ENCODE measurements around the gene CHCHD10.
A peak's percentile ranks its signal among the peaks of the same experiment; 100 is the strongest.

CHCHD10 gene

GRCh38 chr22:23774922-23775436 is 7.2 kb upstream of the CHCHD10 start:
- Histone ChIP-seq H3K4me1 (no peaks in the 10 kb centered on the region), H3K4me3 (ENCODE audit: low read depth, low read length) (no peak overlapping the region)

GRCh38 chr22:23774114-23774921 is 6.5 kb upstream of the CHCHD10 start:
- no peaks in the 10 kb centered on the region for H3K4me1 ChIP-seq
- no peak overlapping the region for H3K9ac ChIP-seq
- no peaks in the 10 kb centered on the region for H3K27me3 ChIP-seq (ENCODE audit: control insufficient read depth, insufficient read depth, low read length)
- H3K4me3 ChIP-seq (ENCODE audit: low read depth, low read length): no peak overlapping the region
- TF ChIP-seq, protein P1, sequence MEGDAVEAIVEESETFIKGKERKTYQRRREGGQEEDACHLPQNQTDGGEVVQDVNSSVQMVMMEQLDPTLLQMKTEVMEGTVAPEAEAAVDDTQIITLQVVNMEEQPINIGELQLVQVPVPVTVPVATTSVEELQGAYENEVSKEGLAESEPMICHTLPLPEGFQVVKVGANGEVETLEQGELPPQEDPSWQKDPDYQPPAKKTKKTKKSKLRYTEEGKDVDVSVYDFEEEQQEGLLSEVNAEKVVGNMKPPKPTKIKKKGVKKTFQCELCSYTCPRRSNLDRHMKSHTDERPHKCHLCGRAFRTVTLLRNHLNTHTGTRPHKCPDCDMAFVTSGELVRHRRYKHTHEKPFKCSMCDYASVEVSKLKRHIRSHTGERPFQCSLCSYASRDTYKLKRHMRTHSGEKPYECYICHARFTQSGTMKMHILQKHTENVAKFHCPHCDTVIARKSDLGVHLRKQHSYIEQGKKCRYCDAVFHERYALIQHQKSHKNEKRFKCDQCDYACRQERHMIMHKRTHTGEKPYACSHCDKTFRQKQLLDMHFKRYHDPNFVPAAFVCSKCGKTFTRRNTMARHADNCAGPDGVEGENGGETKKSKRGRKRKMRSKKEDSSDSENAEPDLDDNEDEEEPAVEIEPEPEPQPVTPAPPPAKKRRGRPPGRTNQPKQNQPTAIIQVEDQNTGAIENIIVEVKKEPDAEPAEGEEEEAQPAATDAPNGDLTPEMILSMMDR (IDR thresholded peaks at IDR 0.05): no peak
- H3K9me3 ChIP-seq (ENCODE audit: control insufficient read depth, low read length): no peaks in the 10 kb centered on the region
- H3K79me2 ChIP-seq: no peaks in the 10 kb centered on the region
- no peak overlapping the region for H2AFZ ChIP-seq
- no peak overlapping the region for H3K4me2 ChIP-seq (ENCODE audit: low read length)
- H3K27ac ChIP-seq: no peak overlapping the region
- H3K36me3 ChIP-seq (ENCODE audit: control insufficient read depth, insufficient read depth, low read length): no peaks in the 10 kb centered on the region

More at GRCh38 chr22:23774922-23775436, 7.2 kb upstream of the CHCHD10 start:
- H2AFZ ChIP-seq: no peak overlapping the region
- TF ChIP-seq, protein P1 (IDR thresholded peaks at IDR 0.05): no peak
- H3K27me3 ChIP-seq (ENCODE audit: control insufficient read depth, insufficient read depth, low read length): no peaks in the 10 kb centered on the region
- H3K9me3 ChIP-seq (ENCODE audit: control insufficient read depth, low read length): no peaks in the 10 kb centered on the region
- no peaks in the 10 kb centered on the region for H3K79me2 ChIP-seq
- no peak overlapping the region for H3K27ac ChIP-seq
- no peaks in the 10 kb centered on the region for H3K36me3 ChIP-seq (ENCODE audit: control insufficient read depth, insufficient read depth, low read length)
- no peak overlapping the region for H3K9ac ChIP-seq
- no peak overlapping the region for H3K4me2 ChIP-seq (ENCODE audit: low read length)

GRCh38 chr22:23773483-23774113 is 5.8 kb upstream of the CHCHD10 start:
- H3K27me3 ChIP-seq (ENCODE audit: control insufficient read depth, insufficient read depth, low read length): no peaks in the 10 kb centered on the region
- no peak overlapping the region for H3K4me3 ChIP-seq (ENCODE audit: low read depth, low read length)
- H2AFZ ChIP-seq: no peak overlapping the region
- no peaks in the 10 kb centered on the region for H3K36me3 ChIP-seq (ENCODE audit: control insufficient read depth, insufficient read depth, low read length)
- H3K9me3 ChIP-seq (ENCODE audit: control insufficient read depth, low read length): no peaks in the 10 kb centered on the region
- no peak overlapping the region for H3K9ac ChIP-seq
- no peak overlapping the region for H3K4me2 ChIP-seq (ENCODE audit: low read length)
- no peak overlapping the region for H3K27ac ChIP-seq
- H3K79me2 ChIP-seq: peaks cover 3% of the 10 kb centered on the region
- no peaks in the 10 kb centered on the region for H3K4me1 ChIP-seq
- TF ChIP-seq, protein P1 (IDR thresholded peaks at IDR 0.05): no peak

- no peak within 1 kb of the TSS for H3K27ac ChIP-seq
- no peaks in the 10 kb centered on the region for H3K4me1 ChIP-seq
Measured at GRCh38 chr22:23772649-23773473, 5.1 kb upstream of the CHCHD10 start, which contains the start of gene MMP11. Gene MMP11, plus strand, starts transcription at chr22:23772849. Its CDS starts 22 bp downstream, at chr22:23772871.

More at GRCh38 chr22:23772649-23773473, 5.1 kb upstream of the CHCHD10 start, which contains the start of gene MMP11:
- peak within 1 kb of the TSS; percentile 11 for H3K4me3 ChIP-seq (ENCODE audit: low read depth, low read length)
- H3K27me3 ChIP-seq (ENCODE audit: control insufficient read depth, insufficient read depth, low read length): no peaks in the 10 kb centered on the region
- no peaks in the 10 kb centered on the region for H3K36me3 ChIP-seq (ENCODE audit: control insufficient read depth, insufficient read depth, low read length)
- H2AFZ ChIP-seq: peak within 1 kb of the TSS; percentile 72
- TF ChIP-seq, protein P1 (IDR thresholded peaks at IDR 0.05): no peak
- H3K79me2 ChIP-seq: peaks cover 3% of the 10 kb centered on the region
- peak within 1 kb of the TSS; percentile 72 for H3K4me2 ChIP-seq (ENCODE audit: low read length)
- no peaks in the 10 kb centered on the region for H3K9me3 ChIP-seq (ENCODE audit: control insufficient read depth, low read length)
- H3K9ac ChIP-seq: no peak within 1 kb of the TSS

Measured in parathyroid adenoma (tissue), 2 donors.